H1 (cell line): ENCODE measurements around the gene CTIF. TPM values are rescaled to one million over a fixed set of nuclear protein-coding genes. Genes with fewer than 3 reads are reported as not detected.

Experiments
- JUN ChIP-seq: IDR thresholded peaks from 2 replicates; pipeline ENCODE4 v1.6.1; 2011; ENCODE audit warnings: low read depth, mild to moderate bottlenecking, improper control_type of control experiment, low read length
- polyA plus RNA-seq, 7 experiments: library from polyadenylated mRNA; depleted of rRNA in 3 of 7; stranded (reverse) in 5 of 7; unstranded in 2 of 7; fragments of >200 nt in 5 of 7; fragments of 200-250 nt in 2 of 7; gene quantifications; 1 replicate in 5 of 7; 2 replicates in 1 of 7; 4 replicates in 1 of 7; pipeline versions ENCODE4 v1.2.1 to v1.2.3, GENCODE V29; 2011 to 2013; ENCODE audit warnings: missing spikeins in 2 of 7, mixed read lengths in 2 of 7
- total RNA-seq: library from RNA; stranded (reverse); fragmentation: NEBNext Ultra II Directional; extraction: Animal tissue kit (Norgen Biotek cat#: 25700); gene quantifications from 2 replicates; pipeline ENCODE4 v1.2.1, GENCODE V29; 2021

CTIF gene
- total and polyA plus RNA-seq, 2 of the 8 experiments (the other 6 are each of a cell fraction or from before 2014, with no cell fraction given), result 9.0 to 17.8 TPM

DNA sequence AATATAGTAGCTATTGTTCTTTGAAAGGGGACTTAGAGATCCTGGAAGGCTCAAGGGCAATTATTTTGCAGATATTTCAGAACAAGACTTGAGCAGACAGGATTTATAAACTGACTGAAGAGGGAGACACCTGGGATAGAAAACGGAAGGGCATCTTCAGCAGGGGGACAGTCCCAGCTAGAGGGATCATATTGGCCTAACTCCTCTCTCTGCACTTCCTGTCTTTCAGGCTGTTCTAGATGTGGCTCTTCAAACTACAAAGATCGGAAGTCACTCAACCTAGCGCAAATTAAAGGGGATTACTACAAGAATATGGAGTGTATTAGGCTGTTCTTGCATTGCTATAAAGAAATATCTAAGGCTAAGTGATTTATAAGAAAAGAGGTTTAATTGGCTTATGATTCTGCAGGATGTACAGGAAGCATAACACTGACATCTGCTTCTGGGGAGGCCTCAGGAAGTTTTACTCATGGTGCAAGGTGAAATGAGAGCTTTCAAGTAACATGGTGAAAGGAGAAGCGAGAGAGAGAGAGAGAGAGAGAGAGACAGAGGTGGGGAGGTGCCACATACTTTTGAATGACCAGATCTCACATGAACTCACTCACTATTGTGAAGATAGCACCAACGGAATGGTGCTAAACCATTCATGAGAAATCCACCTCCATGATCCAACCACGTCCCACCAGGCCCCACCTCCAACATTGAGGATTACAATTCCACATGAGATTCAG lies 5.3 kb upstream of the CTIF start (continued):
- TF ChIP-seq JUN, result no peak
